Right atrium auricular region (tissue), 2 donors: Measurements from ENCODE around the gene NSFL1C. TPM values are rescaled to one million over a fixed set of nuclear protein-coding genes. Genes with fewer than 3 reads are reported as not detected.

Experiments
- DNase-seq: peaks from one replicate; pipeline ENCODE4 v3.0.0-alpha.2; 2019; ENCODE audit warnings: low spot score
- H3K27ac ChIP-seq, 2 donors: fragments of 200-600 bp; sonication (generic); 1 replicate in 1 of 2; 2 replicates in 1 of 2; pipeline ENCODE4 v1.5.1; 2016 to 2019
- H3K27me3 ChIP-seq, 2 donors: fragments of 200-600 bp; sonication (generic); one replicate each; pipeline versions ENCODE4 v1.5.1 to v1.6.0; 2017 to 2019
- H3K36me3 ChIP-seq: fragments of 200-600 bp; sonication (generic); one replicate; pipeline ENCODE4 v1.5.1; 2016
- H3K4me1 ChIP-seq, 2 donors: fragments of 200-600 bp; sonication (generic); one replicate each; pipeline versions ENCODE4 v1.5.1 to v1.6.0; 2017 to 2019
- H3K4me3 ChIP-seq, 2 donors: fragments of 200-600 bp; sonication (generic); 1 replicate in 1 of 2; 2 replicates in 1 of 2; pipeline ENCODE4 v1.5.1; 2017 to 2019; ENCODE audit warnings: mild to moderate bottlenecking in 1 of 2, moderate library complexity in 1 of 2
- H3K9me3 ChIP-seq, 2 donors: fragments of 200-600 bp; sonication (generic); one replicate each; pipeline ENCODE4 v1.5.1; 2019
- CTCF ChIP-seq, 2 donors: fragments of 200-600 bp; sonication (generic); IDR thresholded peaks; one replicate each; pipeline ENCODE4 v1.5.1; 2019; ENCODE audit warnings: antibody characterized with exemption in 2 of 2
- total RNA-seq, 2 donors: library from RNA; depleted of rRNA; stranded (reverse); fragments of >200 nt; gene quantifications; one replicate each; pipeline ENCODE4 v1.1.0, GENCODE V29; 2016

The NSFL1C gene
- total RNA-seq, 2 donors from 2014 or later, result 28.5 to 34.3 TPM

- no peak overlapping the region for H3K27ac ChIP-seq
Measured at GRCh38 chr20:1434571-1435336, 31.9 kb downstream of the NSFL1C start.

GRCh38 chr20:1431158-1431557, 35.5 kb downstream of the NSFL1C start:
- TF ChIP-seq CTCF (IDR thresholded peaks at IDR 0.05), result no peak
- no peaks in the 10 kb centered on the region for H3K27me3 ChIP-seq
- H3K9me3 ChIP-seq, result no peaks in the 10 kb centered on the region
- no peak for DNase-seq
- H3K27ac ChIP-seq, result no peak overlapping the region
- H3K36me3 ChIP-seq, result no peaks in the 10 kb centered on the region
- H3K4me3 ChIP-seq, result no peak overlapping the region
- H3K4me1 ChIP-seq, result no peaks in the 10 kb centered on the region

More at GRCh38 chr20:1434571-1435336, 31.9 kb downstream of the NSFL1C start:
- Histone ChIP-seq H3K4me1 (no peaks in the 10 kb centered on the region), H3K36me3 (no peaks in the 10 kb centered on the region), H3K4me3 (no peak overlapping the region), H3K27me3 (no peaks in the 10 kb centered on the region), H3K9me3 (no peaks in the 10 kb centered on the region)
- TF ChIP-seq CTCF (IDR thresholded peaks at IDR 0.05), result no peak
- no peak for DNase-seq

GRCh38 chr20:1430004-1430451, 36.6 kb downstream of the NSFL1C start:
- DNase-seq, result no peak
- no peak for TF ChIP-seq CTCF (IDR thresholded peaks at IDR 0.05)
- Histone ChIP-seq H3K4me3 (no peak overlapping the region), H3K4me1 (no peaks in the 10 kb centered on the region), H3K9me3 (no peaks in the 10 kb centered on the region), H3K36me3 (no peaks in the 10 kb centered on the region), H3K27ac (no peak overlapping the region), H3K27me3 (no peaks in the 10 kb centered on the region)

GRCh38 chr20:1429143-1429728, 37.4 kb downstream of the NSFL1C start:
- Histone ChIP-seq H3K4me1 (no peaks in the 10 kb centered on the region), H3K4me3 (no peak overlapping the region), H3K36me3 (no peaks in the 10 kb centered on the region), H3K27ac (no peak overlapping the region), H3K9me3 (no peaks in the 10 kb centered on the region), H3K27me3 (no peaks in the 10 kb centered on the region)
- TF ChIP-seq CTCF (IDR thresholded peaks at IDR 0.05), result no peak
- DNase-seq, result no peak

- Histone ChIP-seq H3K4me1 (no peaks in the 10 kb centered on the region), H3K9me3 (no peaks in the 10 kb centered on the region), H3K27me3 (no peaks in the 10 kb centered on the region), H3K4me3 (no peak overlapping the region), H3K36me3 (no peaks in the 10 kb centered on the region), H3K27ac (no peak overlapping the region)
- TF ChIP-seq CTCF (IDR thresholded peaks at IDR 0.05), result no peak
- DNase-seq, result no peak
Measured at GRCh38 chr20:1427457-1428054, 39.1 kb downstream of the NSFL1C start.
